ENCODE data around the gene TFDP2.
"Not testable (repeated sequence)": the region's sequence is repeated elsewhere in the genome, so short reads cannot be mapped to it uniquely, and the experiment has no call there.

The TFDP2 gene

GRCh38 chr3:142077155-142077858 is 72.0 kb downstream of the TFDP2 start:
- DNase-seq (ENCODE audit: low read depth in 2 of 2, low spot score in 1 of 2): no peak

GRCh38 chr3:142075656-142076055 is 73.7 kb downstream of the TFDP2 start:
- DNase-seq (ENCODE audit: low read depth in 2 of 2, low spot score in 1 of 2): not testable (repeated sequence)

- no peak for DNase-seq (ENCODE audit: low read depth in 2 of 2, low spot score in 1 of 2)
Measured at GRCh38 chr3:142072816-142073215, 76.5 kb downstream of the TFDP2 start.

GRCh38 chr3:142065932-142066331 is 83.4 kb downstream of the TFDP2 start:
- no peak for DNase-seq (ENCODE audit: low read depth in 2 of 2, low spot score in 1 of 2)

- DNase-seq (ENCODE audit: low read depth in 2 of 2, low spot score in 1 of 2): no peak
Measured at GRCh38 chr3:142065344-142065743, 84.0 kb downstream of the TFDP2 start.

GRCh38 chr3:142064454-142064853 is 84.9 kb downstream of the TFDP2 start:
- DNase-seq (ENCODE audit: low read depth in 2 of 2, low spot score in 1 of 2): no peak

- no peak for DNase-seq (ENCODE audit: low read depth in 2 of 2, low spot score in 1 of 2)
Measured at GRCh38 chr3:142057331-142057725, 92.0 kb downstream of the TFDP2 start.

GRCh38 chr3:142056656-142057330 is 92.6 kb downstream of the TFDP2 start:
- DNase-seq (ENCODE audit: low read depth in 2 of 2, low spot score in 1 of 2): no peak

- DNase-seq (ENCODE audit: low read depth in 2 of 2, low spot score in 1 of 2): no peak
Measured at GRCh38 chr3:142053835-142054234, 95.5 kb downstream of the TFDP2 start.

- DNase-seq (ENCODE audit: low read depth in 2 of 2, low spot score in 1 of 2): no peak
Measured at GRCh38 chr3:142053244-142053643, 96.1 kb downstream of the TFDP2 start.

- DNase-seq (ENCODE audit: low read depth in 2 of 2, low spot score in 1 of 2): no peak
Measured at GRCh38 chr3:142051351-142051750, 98.0 kb downstream of the TFDP2 start.

GRCh38 chr3:142047021-142047369 is 102.3 kb downstream of the TFDP2 start:
- DNase-seq (ENCODE audit: low read depth in 2 of 2, low spot score in 1 of 2): no peak

GRCh38 chr3:142046320-142047020 is 102.9 kb downstream of the TFDP2 start:
- DNase-seq (ENCODE audit: low read depth in 2 of 2, low spot score in 1 of 2): no peak

- DNase-seq (ENCODE audit: low read depth in 2 of 2, low spot score in 1 of 2): no peak
Measured at GRCh38 chr3:142040941-142041491, 108.3 kb downstream of the TFDP2 start.

- no peak for DNase-seq (ENCODE audit: low read depth in 2 of 2, low spot score in 1 of 2)
Measured at GRCh38 chr3:142035308-142035922, 113.9 kb downstream of the TFDP2 start.

GRCh38 chr3:142033292-142033691 is 116.1 kb downstream of the TFDP2 start:
- DNase-seq (ENCODE audit: low read depth in 2 of 2, low spot score in 1 of 2): no peak

- DNase-seq (ENCODE audit: low read depth in 2 of 2, low spot score in 1 of 2): no peak
Measured at GRCh38 chr3:142031575-142031974, 117.8 kb downstream of the TFDP2 start.

GRCh38 chr3:142029791-142030190 is 119.6 kb downstream of the TFDP2 start:
- no peak for DNase-seq (ENCODE audit: low read depth in 2 of 2, low spot score in 1 of 2)

- no peak for DNase-seq (ENCODE audit: low read depth in 2 of 2, low spot score in 1 of 2)
Measured at GRCh38 chr3:142029052-142029642, 120.2 kb downstream of the TFDP2 start.

GRCh38 chr3:142028243-142028777 is 121.0 kb downstream of the TFDP2 start:
- no peak for DNase-seq (ENCODE audit: low read depth in 2 of 2, low spot score in 1 of 2)

GRCh38 chr3:142027735-142028134 is 121.6 kb downstream of the TFDP2 start:
- DNase-seq (ENCODE audit: low read depth in 2 of 2, low spot score in 1 of 2): peak; percentile 5 to 7
